Limb (tissue), 2 donors: ENCODE results near the gene C17orf58.
"Not testable (repeated sequence)": the region's sequence is repeated elsewhere in the genome, so short reads cannot be mapped to it uniquely, and the experiment has no call there.

Experiments
- DNase-seq, 2 donors: peaks; one replicate each; pipeline ENCODE4 v3.0.0-alpha.2; 2016; ENCODE audit errors: extremely low spot score in 2 of 2

The C17orf58 gene

GRCh38 chr17:67996301-67997171 is at the start of gene C17orf58:
TSS of gene C17orf58 (minus strand) at chr17:67996469. CDS start at chr17:67996198, 271 bp downstream.
- DNase-seq: peak in 1 of 2 donors; percentile 40

DNA sequence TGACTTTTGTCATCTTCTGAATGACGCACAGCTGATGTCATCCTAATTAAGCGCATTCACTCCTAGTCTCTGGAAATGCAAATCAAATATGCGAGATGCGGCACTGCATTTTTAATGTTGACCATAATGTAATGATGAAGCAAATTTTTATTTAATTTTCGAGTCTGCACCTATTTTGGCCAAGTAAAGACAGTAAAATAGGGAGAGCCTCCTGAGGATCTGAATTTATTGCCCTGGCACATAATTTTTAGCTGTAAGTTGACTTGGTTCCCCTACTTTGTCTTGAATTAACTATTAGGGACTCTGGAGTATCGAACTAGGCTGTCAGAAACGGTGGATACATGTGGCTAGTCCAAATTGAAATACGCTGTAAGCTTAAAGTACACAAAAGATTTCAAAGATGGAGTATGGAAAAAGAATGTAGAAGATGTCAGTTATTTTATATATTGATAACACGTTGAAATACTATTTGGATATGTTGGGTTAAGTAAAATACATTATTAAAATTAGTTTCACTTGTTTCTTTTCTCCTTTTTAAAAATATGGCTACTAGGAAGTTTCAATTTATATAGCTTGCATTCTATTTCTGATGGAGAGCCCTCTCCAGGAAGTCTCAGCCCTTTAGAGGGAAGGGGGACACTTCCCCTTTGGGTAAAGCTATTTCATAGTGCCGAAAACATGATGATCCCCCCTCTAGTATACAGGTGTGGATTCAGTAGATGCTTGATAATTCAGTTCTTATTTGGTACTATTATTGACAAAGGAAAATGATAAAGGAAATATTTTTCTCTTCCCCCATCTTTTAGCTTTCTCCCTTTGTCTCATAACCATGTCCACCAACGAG is 40.3 kb upstream of the C17orf58 start:
- DNase-seq: no peak

- DNase-seq: peak; percentile 96 to 97
Observed at GRCh38 chr17:68035523-68036303, 39.4 kb upstream of the C17orf58 start, which contains the start of gene KPNA2. TSS of gene KPNA2 (plus strand) at chr17:68035735. CDS start at chr17:68037133, 1,398 bp downstream.

DNA sequence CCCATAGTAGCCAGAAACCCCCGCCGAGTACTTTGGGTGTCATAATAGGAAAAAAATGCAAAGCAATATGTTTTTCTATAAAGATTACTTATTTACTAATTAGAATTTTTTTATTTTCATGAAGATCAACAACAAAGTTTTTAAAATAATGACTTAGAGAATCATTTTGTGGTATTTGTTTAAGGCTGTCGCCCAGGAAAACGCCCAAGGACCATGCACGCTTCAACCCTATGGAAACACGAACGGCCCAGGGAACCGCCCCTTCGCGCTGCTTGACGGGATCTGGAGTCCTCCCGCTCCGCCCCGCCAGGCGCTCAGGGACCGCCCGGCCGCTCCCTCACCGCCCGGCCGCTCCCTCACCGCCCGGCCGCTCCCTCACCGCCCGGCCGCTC is 38.9 kb upstream of the C17orf58 start:
- peak in 1 of 2 donors; percentile 96 for DNase-seq

GRCh38 chr17:68034452-68034776 is 38.1 kb upstream of the C17orf58 start:
- no peak for DNase-seq

DNA sequence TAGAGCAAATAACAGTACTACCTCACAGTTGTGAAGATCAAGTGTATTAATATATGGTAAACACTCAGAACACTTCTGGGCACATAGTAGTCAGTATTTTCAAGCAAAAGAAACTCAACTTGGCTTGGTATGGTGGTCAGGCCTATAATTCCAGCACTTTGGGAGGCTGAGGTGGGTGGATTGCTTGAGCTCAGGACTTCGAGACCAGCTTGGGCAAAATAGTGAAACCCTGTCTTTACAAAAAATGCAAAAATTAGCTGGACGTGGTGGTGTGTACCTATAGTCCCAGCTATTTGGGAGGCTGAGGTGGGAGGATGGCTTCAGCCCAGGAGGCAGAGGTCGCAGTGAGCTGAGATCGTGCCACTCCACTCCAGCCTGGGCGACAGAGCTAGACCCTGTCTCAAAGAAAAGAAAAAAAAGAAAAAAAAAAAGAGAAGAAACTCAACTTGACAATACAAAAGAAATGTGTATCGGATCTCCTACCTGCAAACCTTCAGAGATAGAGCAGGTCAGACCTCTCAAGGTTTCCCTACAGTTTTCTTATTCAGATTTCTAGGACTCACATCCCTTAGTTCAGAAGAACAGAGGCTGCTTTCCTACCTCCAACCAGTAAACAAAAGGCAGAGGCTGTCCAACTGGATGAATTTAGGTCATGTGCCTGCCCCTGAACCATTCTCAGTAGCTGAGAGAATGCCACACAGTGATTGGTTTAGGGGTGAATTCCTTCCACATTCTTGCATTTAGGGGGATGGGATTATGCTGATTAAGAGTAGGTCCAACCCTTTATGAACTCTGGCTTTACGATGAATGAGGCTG is 37.6 kb upstream of the C17orf58 start:
- peak in 1 of 2 donors; percentile 36 for DNase-seq

DNA sequence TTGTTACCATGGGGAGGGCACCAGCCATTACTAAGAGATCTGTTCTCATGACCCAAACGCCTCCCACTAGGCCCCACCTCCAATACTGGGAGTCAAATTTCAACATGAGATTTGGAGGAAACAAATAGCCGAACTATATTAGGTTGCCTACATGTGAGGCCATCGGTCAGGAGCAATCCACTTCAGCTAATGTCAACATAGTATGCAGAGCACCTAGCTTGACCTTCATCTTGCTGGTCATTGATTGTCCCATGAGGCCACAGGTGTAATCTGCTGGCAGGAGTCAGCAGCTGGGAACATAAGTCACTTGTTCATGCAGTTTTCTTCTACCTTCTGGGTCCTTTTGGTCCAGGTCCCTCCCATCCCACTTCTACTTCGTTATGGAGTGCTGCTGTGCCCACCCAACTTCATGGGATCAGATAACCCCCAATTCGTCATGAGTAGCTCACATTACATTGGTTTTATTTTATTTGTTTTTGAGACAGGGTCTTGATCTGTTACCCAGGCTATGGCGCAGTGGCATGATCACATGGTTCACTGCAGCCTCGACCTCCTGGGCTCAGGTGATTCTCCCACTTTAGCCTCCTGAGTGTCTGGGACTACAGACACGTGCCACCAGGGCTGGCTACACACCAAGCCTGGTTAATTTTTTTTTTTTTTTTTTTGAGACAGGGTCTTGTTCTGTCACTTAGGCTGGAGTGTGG is 33.4 kb upstream of the C17orf58 start:
- no peak for DNase-seq

- not testable (repeated sequence) for DNase-seq
Observed at GRCh38 chr17:68022547-68022946, 26.3 kb upstream of the C17orf58 start.

- no peak for DNase-seq
Observed at GRCh38 chr17:68021963-68022362, 25.7 kb upstream of the C17orf58 start.

DNA sequence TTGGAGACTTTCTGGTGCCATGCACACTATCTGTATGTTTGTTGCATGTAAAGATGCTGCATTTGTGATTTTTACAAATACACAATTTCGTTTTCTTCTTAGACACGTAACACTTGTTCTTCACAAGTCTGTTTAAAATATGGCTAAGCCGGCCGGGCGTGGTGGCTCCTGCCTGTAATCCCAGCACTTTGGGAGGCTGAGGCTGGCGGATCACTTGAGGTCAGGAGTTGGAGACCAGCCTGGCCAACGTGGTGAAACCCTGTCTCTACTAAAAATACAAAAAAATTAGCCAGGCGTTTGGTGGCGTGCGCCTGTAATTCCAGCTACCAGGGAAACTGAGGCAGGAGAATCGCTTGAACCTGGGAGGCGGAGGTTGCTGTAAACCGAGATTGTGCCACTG is 24.5 kb upstream of the C17orf58 start:
- not testable (repeated sequence) for DNase-seq

DNA sequence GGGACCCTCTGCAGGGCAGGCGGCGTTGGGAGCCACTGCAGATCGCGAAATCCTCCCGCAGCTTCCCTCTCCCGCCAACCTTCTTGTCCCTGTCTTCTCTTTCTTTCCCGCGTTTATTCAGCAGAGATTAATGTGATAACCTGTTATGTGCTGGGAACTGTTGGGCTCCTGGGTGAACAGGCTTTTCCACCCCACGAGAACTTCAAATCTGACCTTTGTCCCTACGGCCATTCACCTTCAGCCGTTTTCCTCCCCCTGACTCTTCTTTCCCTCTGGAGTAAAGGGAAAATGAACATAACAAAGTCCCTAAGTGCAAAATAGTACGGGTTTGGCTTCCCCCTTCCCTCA is 24.1 kb upstream of the C17orf58 start:
- no peak for DNase-seq

DNA sequence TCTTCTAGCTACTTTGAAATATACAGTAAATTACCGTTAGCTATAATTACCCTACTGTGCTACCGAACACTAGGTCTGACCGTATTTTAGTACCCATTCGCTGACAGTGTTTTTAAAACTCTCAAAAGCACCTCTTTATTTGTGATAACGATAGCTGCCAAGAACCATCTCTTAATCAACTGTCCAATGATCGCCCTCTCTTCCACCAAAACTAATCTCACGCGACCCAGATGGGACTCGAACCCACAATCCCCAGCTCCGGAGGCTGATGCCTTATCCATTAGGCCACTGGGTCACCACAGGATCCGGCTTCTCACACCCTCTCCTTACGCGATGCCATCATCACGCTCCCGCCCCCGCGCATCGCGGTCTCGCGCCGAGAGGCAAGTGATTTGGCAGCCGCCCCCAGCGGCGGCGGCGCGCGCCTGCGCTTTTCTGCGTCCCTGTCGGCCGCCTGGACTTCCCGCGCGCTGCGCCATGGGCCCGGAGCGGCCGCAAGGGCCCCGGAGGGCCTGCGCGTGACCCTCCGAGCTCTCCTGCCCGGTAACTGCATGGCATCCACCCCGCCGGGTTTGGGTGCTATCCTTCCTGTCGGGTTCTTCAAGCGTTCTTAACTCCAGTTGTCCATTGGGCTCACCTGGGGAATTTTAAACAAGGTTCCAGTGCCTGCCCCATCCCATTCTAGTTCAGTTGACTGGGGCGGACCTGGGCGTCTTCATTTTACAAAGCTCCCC is 23.6 kb upstream of the C17orf58 start:
- peak; percentile 93 to 99 for DNase-seq

DNA sequence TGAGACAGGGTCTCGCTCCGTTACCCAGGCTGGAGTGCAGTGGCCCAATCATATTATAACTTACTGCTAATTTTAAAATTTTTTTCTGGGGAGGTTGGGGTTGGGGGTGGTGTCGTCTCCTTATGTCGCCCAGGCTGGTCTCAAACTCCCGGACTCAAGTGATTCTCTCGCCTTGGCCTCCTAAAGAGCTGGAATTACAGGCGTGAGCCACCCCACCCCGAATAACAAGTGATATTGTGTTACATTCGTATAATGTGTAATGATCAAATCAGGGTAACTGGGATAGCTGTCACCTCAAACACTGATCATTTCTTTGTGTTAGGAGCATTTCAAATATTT is 23.0 kb upstream of the C17orf58 start:
- no peak for DNase-seq

DNA sequence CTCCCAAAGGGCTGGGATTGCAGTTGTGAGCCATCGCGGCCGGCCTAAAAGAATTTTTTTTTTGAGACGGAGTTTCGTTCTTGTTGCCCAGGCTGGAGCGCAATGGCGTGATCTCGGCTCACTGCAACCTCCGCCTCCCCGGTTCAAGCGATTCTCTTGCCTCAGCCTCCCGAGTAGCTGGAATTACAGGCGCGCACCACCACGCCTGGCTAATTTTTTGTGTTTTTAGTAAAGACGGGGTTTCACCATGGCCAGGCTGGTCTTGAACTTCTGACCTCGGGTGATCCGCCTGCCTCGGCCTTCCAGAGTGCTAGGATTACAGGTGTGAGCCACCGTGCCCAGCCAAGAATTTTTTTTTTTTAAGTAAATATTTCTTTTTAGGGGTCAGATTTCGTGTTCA is 22.2 kb upstream of the C17orf58 start:
- not testable (repeated sequence) for DNase-seq

DNA sequence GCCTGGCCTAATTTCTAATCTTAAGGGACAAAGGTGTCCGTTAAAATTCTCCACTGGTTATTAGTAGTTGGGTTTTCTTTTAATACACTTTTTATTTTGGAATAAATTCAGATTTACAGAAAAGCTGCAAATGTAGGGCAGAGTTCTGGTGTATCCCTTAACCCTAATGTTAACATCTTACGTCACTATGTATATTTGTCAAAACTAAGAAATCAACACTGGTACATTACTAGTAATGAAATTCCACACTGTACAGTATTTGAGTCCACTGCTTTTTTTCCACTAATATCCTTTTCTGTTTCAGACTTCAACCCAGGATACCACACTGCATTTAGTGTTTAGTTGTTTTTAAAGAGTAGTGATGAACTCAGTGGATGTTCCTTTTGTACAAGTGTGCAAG is 20.6 kb upstream of the C17orf58 start:
- no peak for DNase-seq

DNA sequence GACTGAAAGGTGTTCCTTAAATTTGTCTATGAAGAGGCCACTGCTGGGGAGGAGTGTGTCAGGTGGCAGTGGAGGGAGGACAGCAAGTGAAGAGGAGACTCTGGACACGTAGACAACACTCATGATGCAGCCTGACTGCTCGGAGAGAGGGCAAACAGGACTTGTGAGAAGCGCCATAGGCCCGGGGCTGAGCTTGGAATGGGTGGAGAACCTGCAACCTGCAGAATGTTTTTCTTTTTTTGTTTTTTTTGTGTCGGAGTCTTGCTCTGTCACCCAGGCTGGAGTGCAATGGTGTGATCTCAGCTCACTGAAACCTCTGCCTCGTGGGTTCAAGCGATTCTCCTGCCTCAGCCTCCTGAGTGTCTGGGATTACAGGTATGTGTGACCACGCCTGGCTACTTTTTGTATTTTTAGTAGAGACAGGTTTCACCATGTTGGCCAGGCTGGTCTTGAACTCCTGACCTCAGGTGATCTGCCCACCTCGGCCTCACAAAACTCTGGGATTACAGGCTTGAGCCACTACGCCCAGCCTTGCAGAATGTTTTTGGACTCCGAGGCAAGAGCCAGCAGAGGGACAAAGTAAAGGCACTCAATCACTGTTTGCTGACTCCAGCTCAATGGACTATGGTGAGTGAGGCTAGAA is 18.9 kb upstream of the C17orf58 start:
- no peak for DNase-seq

GRCh38 chr17:68013385-68013784 is 17.1 kb upstream of the C17orf58 start:
- DNase-seq: no peak

GRCh38 chr17:68011199-68011665 is 15.0 kb upstream of the C17orf58 start:
- DNase-seq: peak in 1 of 2 donors; percentile 41

GRCh38 chr17:68006797-68007196 is 10.5 kb upstream of the C17orf58 start:
- no peak for DNase-seq
